HG03571 (cell line): Measurements from ENCODE around the gene ETS2.

Source experiments
- ATAC-seq: cut with Tn5 transposase; IDR thresholded peaks from one replicate; pipeline ENCODE4 v1.9.1; 2021; ENCODE audit not compliant: unreplicated experiment

Gene ETS2

DNA sequence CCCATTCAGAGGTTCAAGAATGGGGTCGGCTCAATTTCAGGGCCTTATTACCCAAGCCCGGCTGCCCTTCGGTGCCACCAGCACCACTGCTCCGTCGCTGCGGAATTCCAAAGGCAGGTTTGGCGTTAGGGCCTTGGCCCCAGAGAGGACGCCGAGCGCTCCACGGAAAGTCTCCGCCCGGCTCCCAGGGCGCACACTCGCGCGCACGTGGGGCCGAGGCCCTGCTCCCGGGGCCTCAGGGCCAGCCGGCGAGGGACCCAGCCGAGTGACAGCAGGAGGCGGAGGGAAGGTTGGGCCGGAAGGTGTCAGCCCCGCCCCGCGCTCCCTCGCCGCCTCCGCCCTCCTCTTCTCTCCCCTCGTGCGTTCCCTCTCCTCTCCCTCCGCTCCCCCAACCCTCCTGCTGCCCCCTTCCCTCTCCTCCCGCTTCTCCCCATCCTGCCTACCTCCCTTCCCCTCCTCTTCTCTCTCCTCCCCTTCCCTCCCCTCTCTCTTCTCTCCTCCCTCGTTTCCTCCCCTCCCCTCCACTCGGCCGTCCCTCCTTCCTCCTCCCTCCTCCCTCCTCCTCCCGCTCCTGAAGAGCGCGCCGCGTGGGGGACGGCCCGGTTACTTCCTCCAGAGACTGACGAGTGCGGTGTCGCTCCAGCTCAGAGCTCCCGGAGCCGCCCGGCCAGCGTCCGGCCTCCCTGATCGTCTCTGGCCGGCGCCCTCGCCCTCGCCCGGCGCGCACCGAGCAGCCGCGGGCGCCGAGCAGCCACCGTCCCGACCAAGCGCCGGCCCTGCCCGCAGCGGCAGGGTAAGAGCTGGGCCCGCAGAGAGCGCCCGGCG, at the start of gene ETS2:
Gene ETS2, plus strand, starts transcription at position 602 of the 825 bp plus-strand sequence. CDS start 4,106 bp downstream, outside the sequence.
- peak; percentile 68 for ATAC-seq

DNA sequence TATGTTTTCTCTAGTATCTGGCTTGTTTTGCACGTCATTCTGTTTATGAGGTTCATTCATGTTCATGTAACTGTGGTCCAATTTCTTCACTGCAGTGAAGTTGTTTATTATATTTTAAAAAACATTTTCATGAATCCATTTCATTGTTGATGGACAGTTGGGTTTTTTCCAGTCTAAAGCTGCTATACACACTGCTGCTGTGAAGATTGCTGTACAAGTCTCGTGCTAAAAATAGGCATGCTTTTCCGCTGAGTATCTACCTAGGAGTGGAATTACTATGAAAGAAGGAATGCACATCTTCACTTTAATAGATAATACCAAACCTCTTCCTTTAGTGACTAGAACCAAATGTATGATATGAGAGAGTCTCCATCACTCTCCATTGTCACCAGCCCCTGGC, 49.0 kb upstream of the ETS2 start:
- no peak for ATAC-seq

DNA sequence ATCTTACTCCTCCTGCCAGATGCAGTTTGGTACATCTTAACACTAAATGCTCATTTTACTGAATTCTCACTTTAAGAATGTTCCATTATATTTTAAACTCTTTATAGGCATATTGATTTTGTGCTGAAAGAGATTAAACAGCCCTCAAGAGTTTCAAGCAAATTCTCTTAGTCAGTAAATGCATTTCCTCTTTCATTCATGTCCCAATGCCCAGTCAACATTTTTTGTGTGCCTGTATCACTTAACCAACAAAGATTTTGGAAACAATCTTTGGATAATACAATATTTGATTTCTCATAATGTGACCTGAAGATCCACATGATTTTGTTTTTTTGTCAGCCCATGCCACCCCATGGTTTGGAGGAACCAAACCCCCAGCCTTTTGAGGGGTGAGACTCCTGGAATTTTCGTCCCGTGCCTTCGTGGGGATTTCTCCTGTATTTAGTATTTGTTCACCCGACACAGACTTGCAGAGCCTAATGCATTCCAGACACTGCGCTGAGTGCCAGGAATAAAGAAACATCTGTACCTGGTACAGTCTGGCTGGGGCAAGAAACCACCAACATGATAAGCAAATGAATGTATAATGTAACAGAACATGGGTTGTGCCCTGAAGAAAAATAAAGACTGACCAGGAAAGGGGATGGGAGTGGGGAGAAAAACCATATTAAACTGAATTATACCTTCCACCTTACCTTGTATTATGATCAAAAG, 47.1 kb upstream of the ETS2 start:
- ATAC-seq = no peak

DNA sequence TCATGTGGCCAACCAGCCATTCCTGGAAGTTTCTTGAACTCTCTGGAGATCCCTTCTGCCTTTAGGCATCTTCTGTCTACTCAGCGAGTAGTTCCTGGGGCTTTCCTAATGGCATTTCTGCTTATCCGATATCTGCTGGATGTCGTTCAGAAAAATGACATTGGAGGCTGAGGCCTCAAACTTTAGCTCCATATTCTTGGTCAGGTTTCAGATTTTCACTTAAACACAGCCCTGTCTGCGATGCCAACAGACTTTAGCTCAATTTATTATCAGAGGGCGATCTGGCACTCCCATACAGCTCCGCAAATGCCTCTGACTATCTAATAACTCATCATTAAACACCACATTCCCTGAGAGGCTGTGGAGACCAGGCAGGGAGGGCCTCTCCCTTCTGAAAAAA, 46.3 kb upstream of the ETS2 start:
- no peak for ATAC-seq

DNA sequence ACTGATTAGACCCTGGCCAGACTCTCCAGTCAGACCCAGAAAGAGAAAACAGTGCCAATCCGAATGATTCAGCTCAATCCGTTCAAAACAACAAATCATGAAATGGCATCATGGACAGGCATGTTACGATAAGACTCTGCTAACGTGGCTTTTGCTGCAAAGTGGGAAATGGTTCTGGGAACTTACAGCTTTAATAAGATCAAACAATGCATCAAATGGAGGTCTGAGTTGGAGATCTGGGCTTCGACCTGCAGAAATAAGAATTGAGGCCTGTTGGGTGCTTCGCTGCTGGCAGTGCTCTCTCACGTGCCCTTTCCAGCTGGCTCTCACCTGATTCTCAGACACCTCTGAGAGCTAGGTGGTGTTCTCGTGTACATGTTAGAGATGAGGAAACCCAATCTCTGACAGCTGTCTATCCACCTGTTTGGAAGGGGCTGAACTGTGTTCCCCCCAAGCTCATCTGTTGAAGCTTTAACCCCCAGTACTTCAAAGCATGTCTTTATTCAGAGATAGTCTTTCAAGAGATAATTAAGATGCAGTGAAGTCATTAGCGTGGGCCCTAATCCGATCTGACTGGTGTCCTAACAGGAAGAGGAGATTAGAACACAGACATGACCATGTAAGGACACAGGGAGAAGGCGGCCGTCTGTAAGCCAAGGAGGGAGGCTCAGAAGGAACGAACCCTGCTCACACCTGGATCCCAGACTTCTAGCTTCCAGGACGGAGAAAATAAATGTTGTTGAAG, 45.5 kb upstream of the ETS2 start:
- ATAC-seq = no peak

DNA sequence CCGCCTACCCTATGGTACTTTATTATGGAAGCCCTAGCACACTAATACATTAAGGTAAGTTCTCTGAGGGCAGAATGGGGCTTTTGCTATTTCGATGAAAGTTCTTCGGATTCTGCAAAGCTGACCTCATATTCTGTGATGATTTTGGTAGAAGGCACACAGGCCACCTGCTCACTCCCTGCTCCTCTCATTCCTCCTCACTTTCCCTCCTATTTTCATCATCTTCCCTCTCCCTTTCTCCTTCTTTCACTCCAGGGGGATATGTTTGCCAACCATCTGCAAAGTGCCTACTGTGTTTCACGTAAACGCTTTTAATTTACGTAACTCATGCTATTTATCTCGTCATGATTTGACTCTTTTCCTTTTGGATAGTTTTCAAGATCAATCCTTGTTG, 45.0 kb upstream of the ETS2 start:
- ATAC-seq = no peak

DNA sequence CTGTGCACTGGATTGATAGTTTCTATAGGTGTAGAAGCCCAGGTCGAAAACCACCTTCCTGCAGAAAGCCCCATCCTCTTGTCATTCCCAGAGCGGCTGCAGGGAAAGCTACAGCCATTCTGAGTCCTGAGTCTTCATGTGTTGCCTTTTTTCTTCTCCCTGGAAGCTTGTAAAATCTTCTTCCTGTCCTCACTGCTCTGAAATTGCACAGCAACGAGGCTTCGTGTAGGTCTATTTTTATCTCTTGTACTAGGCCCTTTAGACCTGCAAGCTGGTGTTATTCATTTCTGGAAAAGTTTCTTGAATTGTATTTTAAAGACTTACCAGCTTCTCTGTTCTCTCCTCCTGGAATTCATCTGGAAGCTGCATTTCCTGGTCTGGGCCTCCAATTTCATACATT, 44.2 kb upstream of the ETS2 start:
- ATAC-seq = no peak

DNA sequence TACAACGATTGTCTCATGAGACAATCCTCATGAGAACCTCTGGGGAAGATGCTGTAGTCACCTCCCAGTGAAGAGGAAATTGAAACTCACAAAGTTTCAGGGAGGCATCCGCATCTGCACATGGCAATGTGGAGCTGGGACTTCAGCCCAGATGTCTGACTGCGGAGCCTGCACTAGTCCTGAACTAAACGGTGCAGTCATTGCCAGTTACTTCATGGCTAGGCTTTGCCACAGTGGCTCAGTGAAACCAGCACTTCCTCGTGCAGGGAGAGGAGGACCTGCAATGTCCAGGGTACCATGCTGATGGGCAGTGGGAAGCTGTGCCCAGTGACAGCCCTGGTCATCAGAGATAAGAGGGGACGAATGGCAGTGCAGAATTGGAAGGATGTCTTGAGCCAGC, 40.7 kb upstream of the ETS2 start:
- ATAC-seq = no peak

DNA sequence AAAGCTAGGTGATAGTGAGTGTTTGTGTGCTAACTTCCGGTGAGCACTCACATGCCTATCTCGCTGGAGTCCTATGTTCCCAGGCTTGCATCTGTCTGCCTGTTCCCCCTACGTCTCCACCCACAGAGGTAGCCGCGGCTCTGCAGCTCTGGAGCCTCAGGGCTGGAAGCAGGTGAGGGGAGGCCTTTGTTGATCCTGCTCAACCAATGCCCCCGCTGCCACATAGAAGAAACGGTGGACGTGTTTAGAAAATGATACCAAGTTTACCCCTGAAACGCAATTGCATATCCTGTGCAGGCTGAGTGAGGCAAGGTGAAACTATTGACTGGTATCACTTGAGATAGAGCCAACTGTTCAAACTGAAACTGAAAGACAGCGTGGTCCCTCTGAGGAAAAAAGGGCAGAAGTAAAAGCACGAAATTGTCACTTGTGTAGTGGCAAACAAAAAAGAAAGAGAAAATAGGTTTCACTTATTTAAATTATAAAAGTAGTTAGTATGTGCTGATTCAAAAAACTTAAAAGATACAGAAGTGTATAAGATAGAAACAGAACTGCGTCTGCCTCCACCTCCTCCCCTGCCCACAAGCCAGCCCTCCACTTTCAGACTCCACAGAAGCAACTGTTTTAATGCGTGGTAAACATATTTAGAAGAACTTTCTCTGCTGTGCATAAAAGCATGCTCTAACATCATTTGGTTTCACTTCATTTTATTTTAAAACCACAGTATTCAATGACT, 38.6 kb upstream of the ETS2 start:
- ATAC-seq = peak; percentile 93

DNA sequence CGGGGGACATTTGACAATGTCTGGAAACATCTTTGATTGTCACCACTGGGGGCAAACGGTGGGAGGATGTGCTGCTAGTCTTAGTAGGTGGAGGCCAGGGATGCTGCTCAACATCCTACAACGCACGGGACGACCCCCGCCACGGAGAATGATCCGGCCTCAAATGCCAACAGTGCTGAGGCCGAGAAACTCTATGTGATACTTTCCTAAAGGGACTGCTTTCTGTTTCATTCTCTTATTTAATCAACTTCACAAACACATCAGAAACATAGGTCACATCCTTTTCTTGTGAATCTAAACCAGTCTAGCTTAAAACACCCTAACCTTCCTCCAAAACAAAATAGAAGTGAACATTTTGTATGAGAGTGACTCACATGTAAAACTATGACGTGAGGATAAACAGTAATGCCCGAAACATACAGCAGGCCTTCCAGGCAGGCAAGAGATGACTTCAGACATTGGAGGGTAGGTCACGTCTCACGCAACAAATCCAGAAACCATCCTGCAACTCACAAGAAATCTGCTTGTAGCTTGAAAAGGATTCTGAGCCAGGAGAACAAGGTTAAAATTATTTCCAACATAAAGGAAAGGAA, 37.2 kb upstream of the ETS2 start:
- ATAC-seq = no peak

DNA sequence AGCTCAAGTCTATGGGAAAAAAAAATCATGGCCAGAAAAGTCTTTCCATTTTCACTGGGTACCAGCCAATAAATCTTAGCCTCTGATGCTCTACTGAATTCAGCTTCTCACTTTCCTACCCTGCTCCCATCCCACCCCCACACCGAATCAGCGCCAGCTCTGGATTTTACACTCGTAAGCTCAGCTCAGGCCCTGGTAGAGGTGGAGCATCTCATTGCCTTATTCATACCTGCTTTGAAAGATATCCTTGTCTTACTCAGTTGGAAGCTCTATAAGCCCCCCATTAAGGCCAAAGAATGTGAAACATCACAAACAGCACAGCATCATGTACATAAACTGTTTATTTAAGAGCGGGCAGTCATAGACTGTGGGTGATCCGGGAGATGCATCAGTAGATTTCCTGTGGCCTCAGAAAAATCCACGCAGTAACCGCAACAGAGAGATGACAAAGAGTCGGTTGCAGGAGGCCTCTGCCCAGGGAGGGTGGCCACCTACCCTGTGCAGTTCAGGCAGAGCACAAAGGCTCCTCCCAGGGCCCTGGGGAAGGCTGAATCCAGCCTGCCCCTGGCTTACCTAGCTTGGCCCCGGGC, 36.4 kb upstream of the ETS2 start:
- no peak for ATAC-seq

DNA sequence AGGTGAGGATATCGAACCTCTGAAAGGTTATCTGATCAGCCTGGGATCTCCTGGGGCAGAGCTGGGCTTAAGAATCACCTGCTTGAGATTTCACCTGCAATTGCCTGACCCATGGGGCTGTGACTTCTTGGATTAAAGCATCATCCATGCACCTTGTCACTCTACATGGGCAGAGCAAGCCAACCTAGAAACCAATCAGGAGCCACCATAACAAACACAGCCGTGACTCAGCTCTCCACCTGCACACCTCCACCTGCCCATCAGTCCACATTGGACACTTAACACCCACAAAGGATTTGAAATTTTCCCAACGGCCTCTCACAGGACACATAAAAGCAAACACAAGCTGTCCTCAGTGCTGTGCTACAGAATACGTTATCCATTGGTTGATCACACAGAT, 35.1 kb upstream of the ETS2 start:
- ATAC-seq = no peak

DNA sequence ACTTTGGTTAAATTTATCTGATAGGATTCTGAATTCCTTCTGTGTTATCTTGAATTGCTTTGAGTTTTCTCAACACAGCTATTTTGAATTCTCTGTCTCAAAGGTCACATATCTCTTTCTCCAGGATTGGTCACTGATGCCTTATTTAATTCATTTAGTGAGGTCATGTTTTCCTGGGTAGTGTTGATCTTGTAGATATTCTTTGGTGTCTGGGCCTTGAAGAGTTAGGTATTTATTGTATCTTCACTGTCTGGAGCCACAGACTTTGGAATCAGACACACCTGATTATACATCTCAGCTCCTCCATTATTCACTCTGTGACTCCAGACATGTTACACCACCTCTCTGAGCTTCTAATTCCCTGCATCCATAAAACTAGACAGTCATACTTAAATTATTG, 34.2 kb upstream of the ETS2 start:
- ATAC-seq = no peak

DNA sequence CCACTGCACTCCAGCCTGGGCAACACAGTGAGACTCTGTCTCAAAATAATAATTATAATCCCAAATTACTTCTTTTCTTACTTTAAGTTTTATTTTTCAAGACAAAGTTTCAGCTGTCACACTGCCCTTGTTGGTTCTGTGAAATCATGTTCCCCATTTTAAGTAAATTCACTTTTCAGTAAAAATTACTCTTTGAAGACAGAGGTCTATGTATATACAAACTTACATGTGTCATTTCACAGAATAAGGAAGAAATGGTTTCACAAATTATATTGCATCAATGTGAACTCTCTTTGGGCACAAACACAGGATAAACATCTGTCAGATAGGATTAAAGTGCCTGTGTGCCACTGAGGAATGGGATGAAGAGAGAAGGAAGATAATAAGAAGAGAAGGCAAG, 33.1 kb upstream of the ETS2 start:
- ATAC-seq = no peak

DNA sequence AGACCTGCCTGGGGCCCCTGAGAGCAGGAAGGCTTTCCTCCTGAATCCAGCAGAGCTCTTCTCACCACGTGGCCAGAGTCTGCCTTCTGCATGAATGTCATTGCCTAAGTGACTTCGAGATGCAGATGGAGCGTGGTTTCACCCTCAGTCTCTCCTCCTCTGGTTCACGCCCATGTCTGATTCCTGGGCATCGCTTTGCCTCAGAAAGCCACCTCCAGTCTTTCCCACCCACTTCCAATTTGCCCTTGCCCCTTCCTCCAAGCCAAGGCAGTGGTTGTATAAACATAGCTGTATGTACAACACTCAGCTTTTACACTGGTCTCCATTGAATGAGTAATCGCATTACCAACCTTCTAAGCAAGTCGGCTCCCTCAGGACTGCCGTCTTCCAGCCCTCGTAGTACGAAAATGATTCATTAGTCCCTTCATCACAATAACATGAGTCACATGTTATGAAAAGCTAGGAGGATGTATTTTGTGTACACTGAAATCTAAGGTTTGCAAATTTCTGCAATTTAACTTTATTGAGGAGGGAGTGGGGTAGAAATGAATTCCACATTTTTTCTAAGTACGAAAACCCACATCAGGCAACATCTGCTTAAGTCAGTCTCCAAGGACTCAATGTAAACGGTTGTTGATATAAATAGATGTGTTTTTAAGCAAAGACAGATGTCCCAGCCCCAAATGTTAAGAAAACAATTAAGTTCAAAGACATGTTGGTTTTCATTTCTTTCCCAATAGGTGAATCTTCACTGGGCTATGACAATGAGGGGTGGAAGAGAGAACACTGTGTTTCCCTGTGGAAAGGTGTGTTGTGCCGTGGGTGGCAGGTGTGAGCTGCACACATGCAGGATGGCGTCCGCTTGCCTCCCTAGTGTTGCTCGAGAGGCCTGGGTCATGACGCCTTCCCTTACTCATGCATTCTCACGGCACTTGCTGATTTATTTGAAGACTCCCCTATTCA, 32.3 kb upstream of the ETS2 start:
- no peak for ATAC-seq

DNA sequence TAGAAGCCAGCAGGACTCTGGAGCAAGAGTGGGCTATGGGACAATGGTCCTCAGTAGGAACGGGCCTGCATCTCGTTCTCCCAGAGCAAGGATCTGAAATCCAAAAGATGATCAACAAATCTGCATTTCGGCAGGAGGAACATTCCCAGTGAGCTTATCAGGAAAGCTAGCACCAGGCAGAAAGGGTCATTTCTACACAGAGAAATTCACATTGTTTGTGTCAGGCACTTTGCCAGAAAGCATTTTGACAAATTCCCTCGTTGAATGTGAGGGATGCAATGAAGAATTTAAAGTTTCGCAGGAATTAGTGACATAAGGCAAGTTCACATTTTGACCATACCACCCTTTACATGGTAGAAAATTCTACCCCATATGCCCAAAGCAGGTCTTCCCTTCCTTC, 31.6 kb upstream of the ETS2 start:
- ATAC-seq = no peak

DNA sequence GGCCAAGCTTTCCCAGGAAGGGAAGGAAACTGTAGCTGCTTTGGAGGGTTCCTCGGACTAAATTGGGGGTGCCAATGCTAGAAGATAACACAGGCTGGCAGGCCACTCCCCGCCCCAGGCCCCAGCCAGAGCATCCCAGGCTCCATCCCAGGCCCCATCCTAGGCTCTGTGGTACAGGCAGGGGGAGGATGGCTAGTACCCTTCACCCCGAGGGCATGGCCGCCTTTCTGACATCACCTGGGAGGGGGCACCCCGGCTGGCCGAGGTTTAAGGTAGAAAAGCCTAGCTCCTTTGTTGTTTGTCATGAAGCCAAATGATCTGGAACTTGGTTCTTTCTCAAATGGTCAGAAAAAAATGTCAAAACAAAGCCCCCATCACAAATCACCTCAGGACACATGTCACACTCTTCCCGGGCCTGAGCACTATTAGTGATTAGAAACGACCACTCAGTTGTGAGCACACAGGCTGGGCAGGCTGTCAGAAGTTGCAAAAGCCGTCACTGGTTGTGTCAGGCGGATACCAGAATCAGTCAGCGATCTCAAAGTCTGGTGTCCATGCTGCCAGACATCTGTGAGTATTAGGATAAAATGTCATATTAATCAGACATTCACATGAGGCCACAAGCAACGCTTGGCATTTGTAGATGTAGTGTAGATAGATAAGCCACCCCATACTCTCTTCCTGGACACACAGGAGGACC, 31.0 kb upstream of the ETS2 start:
- ATAC-seq = no peak

DNA sequence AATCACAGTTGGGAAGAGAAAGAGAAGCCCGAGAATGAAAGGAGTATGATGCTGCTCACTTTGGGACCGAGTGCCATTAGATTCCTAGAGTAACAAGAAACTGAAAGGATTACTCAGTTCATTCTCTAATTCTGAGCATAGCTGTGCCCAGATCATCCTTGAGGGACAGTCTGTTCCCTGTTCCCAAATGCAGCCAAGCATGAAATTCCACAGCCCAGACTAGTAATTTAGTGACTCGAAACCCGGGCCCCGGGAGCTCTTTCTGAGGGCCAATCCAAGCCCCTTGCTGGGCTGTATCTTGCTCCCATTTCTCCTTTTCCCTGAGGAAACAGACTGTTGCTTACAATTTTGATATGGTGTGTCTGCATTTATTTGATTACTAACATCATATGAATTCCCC, 30.0 kb upstream of the ETS2 start:
- no peak for ATAC-seq

DNA sequence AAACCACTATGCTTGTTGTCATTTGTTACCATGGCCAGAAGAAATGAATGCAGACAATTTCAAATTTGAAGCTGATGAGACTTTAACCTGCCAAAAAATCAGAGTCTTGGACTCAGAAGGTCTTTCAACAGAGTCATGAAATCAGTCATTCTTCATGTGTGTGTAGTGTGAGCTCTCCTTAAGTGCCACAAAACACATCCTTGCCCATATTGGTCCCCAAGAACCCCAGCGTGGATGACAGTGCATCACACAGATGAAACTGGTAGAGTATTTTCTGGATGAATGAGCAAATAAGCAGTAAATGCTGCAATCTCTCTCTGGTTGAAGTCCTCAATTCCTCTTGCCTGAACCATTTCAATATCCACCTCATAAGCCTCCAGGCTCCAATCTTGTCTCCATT, 28.7 kb upstream of the ETS2 start:
- no peak for ATAC-seq
